EL (cell line): ENCODE measurements around the gene RBPMS2.
A peak's percentile ranks its signal among the peaks of the same experiment; 100 is the strongest.
"Not testable (repeated sequence)": the region's sequence is repeated elsewhere in the genome, so short reads cannot be mapped to it uniquely, and the experiment has no call there.

Experiments used
- DNase-seq: peaks from one replicate; pipeline ENCODE4 v3.0.0-alpha.2; 2016

Gene RBPMS2

GRCh38 chr15:64749999-64750657 lies 25.3 kb downstream of the RBPMS2 start:
- peak; percentile 42 for DNase-seq

GRCh38 chr15:64749167-64749566 lies 26.2 kb downstream of the RBPMS2 start:
- DNase-seq, result peak; percentile 72

- no peak for DNase-seq
These were observed 27.1 kb downstream of the RBPMS2 start for GRCh38 chr15:64748251-64748650.

- DNase-seq, result no peak
These were observed 27.8 kb downstream of the RBPMS2 start for GRCh38 chr15:64747578-64747977.

- DNase-seq, result no peak
These were observed 28.5 kb downstream of the RBPMS2 start for GRCh38 chr15:64746921-64747320.

GRCh38 chr15:64746356-64746755 lies 29.0 kb downstream of the RBPMS2 start:
- no peak for DNase-seq

- DNase-seq, result no peak
These were observed 31.7 kb downstream of the RBPMS2 start for GRCh38 chr15:64743691-64744090.

GRCh38 chr15:64742921-64743320 lies 32.5 kb downstream of the RBPMS2 start:
- DNase-seq, result no peak

GRCh38 chr15:64742385-64742784 lies 33.0 kb downstream of the RBPMS2 start:
- no peak for DNase-seq

- DNase-seq, result not testable (repeated sequence)
These were observed 33.7 kb downstream of the RBPMS2 start for GRCh38 chr15:64741708-64742107.

- peak; percentile 49 for DNase-seq
These were observed 34.8 kb downstream of the RBPMS2 start for GRCh38 chr15:64740311-64741170.

- DNase-seq, result no peak
These were observed 35.7 kb downstream of the RBPMS2 start for GRCh38 chr15:64739577-64740143.

- no peak for DNase-seq
These were observed 36.2 kb downstream of the RBPMS2 start for GRCh38 chr15:64739156-64739555.

GRCh38 chr15:64738226-64739095 lies 36.9 kb downstream of the RBPMS2 start:
- DNase-seq, result no peak

GRCh38 chr15:64732156-64732860 lies 43.1 kb downstream of the RBPMS2 start:
- no peak for DNase-seq

GRCh38 chr15:64731805-64732151 lies 43.6 kb downstream of the RBPMS2 start:
- no peak for DNase-seq

GRCh38 chr15:64731012-64731804 lies 44.2 kb downstream of the RBPMS2 start:
- peak; percentile 71 for DNase-seq

GRCh38 chr15:64730151-64730550 lies 45.2 kb downstream of the RBPMS2 start:
- DNase-seq, result no peak

GRCh38 chr15:64720188-64720587 lies 55.2 kb downstream of the RBPMS2 start:
- no peak for DNase-seq

- no peak for DNase-seq
These were observed 57.5 kb downstream of the RBPMS2 start for GRCh38 chr15:64717735-64718495.

GRCh38 chr15:64717130-64717529 lies 58.3 kb downstream of the RBPMS2 start:
- DNase-seq, result no peak
